Hepatocyte (in vitro differentiated cells): ENCODE results near the gene EPHB6.

ENCODE experiments used
- EZH2 ChIP-seq: fragments of 200-600 bp; sonication (generic); IDR thresholded peaks from 2 replicates; pipeline ENCODE4 v1.6.1; 2016; ENCODE audit warnings: antibody characterized with exemption, mild to moderate bottlenecking, borderline replicate concordance
- TF ChIP-seq, protein P1 (sequence below): fragments of 200-600 bp; sonication (generic); IDR thresholded peaks from 2 replicates; pipeline ENCODE4 v1.5.1; 2016; ENCODE audit warnings: antibody characterized with exemption, mild to moderate bottlenecking; ENCODE audit not compliant: poor library complexity

DNA sequence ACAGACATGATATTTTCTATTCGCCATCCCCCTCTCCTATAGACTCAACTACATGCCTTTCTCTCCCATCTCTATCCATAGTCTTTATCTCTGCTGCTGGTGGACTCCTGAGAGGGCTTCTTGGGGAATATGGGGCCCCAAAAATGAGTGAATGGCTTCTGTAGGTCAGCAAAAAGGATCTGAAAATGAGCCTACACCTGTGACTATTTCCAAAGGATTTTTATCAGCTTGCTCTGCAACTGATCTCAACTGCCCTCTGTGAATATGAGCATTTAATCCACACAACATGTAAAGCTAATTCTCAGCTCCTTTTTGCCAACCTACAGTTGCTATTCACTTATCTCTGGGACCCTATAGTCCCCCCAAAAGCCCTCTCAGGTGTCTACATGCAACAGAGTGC lies 47.9 kb upstream of the EPHB6 start:
- TF ChIP-seq, protein P1, sequence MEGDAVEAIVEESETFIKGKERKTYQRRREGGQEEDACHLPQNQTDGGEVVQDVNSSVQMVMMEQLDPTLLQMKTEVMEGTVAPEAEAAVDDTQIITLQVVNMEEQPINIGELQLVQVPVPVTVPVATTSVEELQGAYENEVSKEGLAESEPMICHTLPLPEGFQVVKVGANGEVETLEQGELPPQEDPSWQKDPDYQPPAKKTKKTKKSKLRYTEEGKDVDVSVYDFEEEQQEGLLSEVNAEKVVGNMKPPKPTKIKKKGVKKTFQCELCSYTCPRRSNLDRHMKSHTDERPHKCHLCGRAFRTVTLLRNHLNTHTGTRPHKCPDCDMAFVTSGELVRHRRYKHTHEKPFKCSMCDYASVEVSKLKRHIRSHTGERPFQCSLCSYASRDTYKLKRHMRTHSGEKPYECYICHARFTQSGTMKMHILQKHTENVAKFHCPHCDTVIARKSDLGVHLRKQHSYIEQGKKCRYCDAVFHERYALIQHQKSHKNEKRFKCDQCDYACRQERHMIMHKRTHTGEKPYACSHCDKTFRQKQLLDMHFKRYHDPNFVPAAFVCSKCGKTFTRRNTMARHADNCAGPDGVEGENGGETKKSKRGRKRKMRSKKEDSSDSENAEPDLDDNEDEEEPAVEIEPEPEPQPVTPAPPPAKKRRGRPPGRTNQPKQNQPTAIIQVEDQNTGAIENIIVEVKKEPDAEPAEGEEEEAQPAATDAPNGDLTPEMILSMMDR, result no peak
- no peak for TF ChIP-seq EZH2
